ENCODE measurements around the gene UBE2I.

GRCh38 chr16:1348926-1349325 is 39.5 kb downstream of the UBE2I start:
- TF ChIP-seq CTCF (IDR thresholded peaks at IDR 0.05) (no peak), POLR2AphosphoS5 (IDR thresholded peaks at IDR 0.05) (no peak), POLR2A (IDR thresholded peaks at IDR 0.05) (no peak)
